Epidermal melanocyte (primary cell): ENCODE results near the gene TUBB6.
A peak's percentile ranks its signal among the peaks of the same experiment; 100 is the strongest.

Experiments used
- DNase-seq: peaks from one replicate; pipeline ENCODE4 v3.0.0; 2011; ENCODE audit warnings: low spot score; ENCODE audit not compliant: insufficient read length

Gene TUBB6

GRCh38 chr18:12307701-12308385 lies at the start of gene TUBB6:
TSS of gene TUBB6 (plus strand) at chr18:12308241. CDS start at chr18:12308293, 52 bp downstream.
- peak; percentile 77 for DNase-seq

GRCh38 chr18:12258719-12259705 lies 49.0 kb upstream of the TUBB6 start:
- no peak for DNase-seq

GRCh38 chr18:12262748-12263147 lies 45.3 kb upstream of the TUBB6 start:
- DNase-seq = no peak

GRCh38 chr18:12264864-12265263 lies 43.2 kb upstream of the TUBB6 start:
- DNase-seq = no peak

GRCh38 chr18:12271376-12272235 lies 36.4 kb upstream of the TUBB6 start:
- DNase-seq = peak; percentile 69

GRCh38 chr18:12274793-12275192 lies 33.2 kb upstream of the TUBB6 start:
- no peak for DNase-seq

- no peak for DNase-seq
Measured at GRCh38 chr18:12276736-12277554, 31.1 kb upstream of the TUBB6 start.

GRCh38 chr18:12278215-12278671 lies 29.8 kb upstream of the TUBB6 start:
- no peak for DNase-seq

- peak; percentile 61 for DNase-seq
Measured at GRCh38 chr18:12278741-12279682, 29.0 kb upstream of the TUBB6 start.

GRCh38 chr18:12279781-12280531 lies 28.1 kb upstream of the TUBB6 start:
- no peak for DNase-seq

- no peak for DNase-seq
Measured at GRCh38 chr18:12281861-12282260, 26.2 kb upstream of the TUBB6 start.

- DNase-seq = peak; percentile 48
Measured at GRCh38 chr18:12282442-12283039, 25.5 kb upstream of the TUBB6 start.

GRCh38 chr18:12283256-12283655 lies 24.8 kb upstream of the TUBB6 start:
- DNase-seq = no peak

GRCh38 chr18:12283666-12284065 lies 24.4 kb upstream of the TUBB6 start:
- DNase-seq = no peak

GRCh38 chr18:12287131-12287681 lies 20.8 kb upstream of the TUBB6 start:
- DNase-seq = no peak

- peak; percentile 69 for DNase-seq
Measured at GRCh38 chr18:12287684-12288402, 20.2 kb upstream of the TUBB6 start.

GRCh38 chr18:12288403-12288755 lies 19.7 kb upstream of the TUBB6 start:
- no peak for DNase-seq
